Panc1 (cell line): ENCODE measurements around the gene CRB2. TPM values are rescaled to one million over a fixed set of nuclear protein-coding genes. Genes with fewer than 3 reads are reported as not detected.
"Not testable (repeated sequence)": the region's sequence is repeated elsewhere in the genome, so short reads cannot be mapped to it uniquely, and the experiment has no call there.

Experiments used
- ATAC-seq: fragments of 200-7000 bp; cut with Tn5 transposase; 2 replicates; pipeline ENCODE4 v1.9.1; 2020; ENCODE audit warnings: mild to moderate bottlenecking, moderate library complexity
- BruUV-seq: library from RNA; stranded (reverse); fragments of 400-500 nt; replicated peaks from 2 replicates; lab custom pipeline; 2021; lab: Mats Ljungman, UMichigan
- CTCF ChIA-PET: fragments of 300-600 bp; sonication (Branson Sonifier 250); formaldehyde crosslinking; loops from one replicate; lab custom pipeline; 2022; ENCODE audit warnings: antibody characterized with exemption; lab: Charles Lee
- POLR2A ChIA-PET: fragments of 300-600 bp; sonication (Branson Sonifier 250); formaldehyde crosslinking; loops from one replicate; lab custom pipeline; 2022; ENCODE audit warnings: antibody characterized with exemption; lab: Charles Lee
- DNase-seq: peaks from one replicate; pipeline ENCODE4 v3.0.0-alpha.2; 2010; ENCODE audit warnings: low read depth, low spot score
- H3K27ac ChIP-seq: 2 replicates; pipeline ENCODE4 v1.5.1; 2011; ENCODE audit warnings: mild to moderate bottlenecking, low read length, inconsistent platforms
- H3K27me3 ChIP-seq: fragments of 200-500 bp; sonication (Bioruptor generic); 2 replicates; pipeline ENCODE4 v1.6.0; 2014; ENCODE audit warnings: low read length, inconsistent platforms; ENCODE audit not compliant: control insufficient read depth, insufficient read depth
- H3K36me3 ChIP-seq: fragments of 200-500 bp; sonication (Bioruptor generic); 2 replicates; pipeline ENCODE4 v1.5.1; 2014; ENCODE audit warnings: inconsistent platforms, mild to moderate bottlenecking, low read length, moderate library complexity; ENCODE audit not compliant: control insufficient read depth, insufficient read depth
- H3K4me1 ChIP-seq: 2 replicates; pipeline ENCODE4 v1.5.1; 2011; ENCODE audit warnings: inconsistent platforms, mild to moderate bottlenecking, low read length, moderate library complexity; ENCODE audit not compliant: control insufficient read depth, insufficient read depth
- H3K4me3 ChIP-seq, 2 experiments: 2 replicates each; pipeline ENCODE4 v1.5.1; 2011 to 2012; ENCODE audit warnings: low read depth in 2 of 2, low read length in 2 of 2, mild to moderate bottlenecking in 2 of 2, inconsistent platforms in 1 of 2, moderate library complexity in 1 of 2
- H3K9me3 ChIP-seq: fragments of 200-500 bp; sonication (Bioruptor generic); 2 replicates; pipeline ENCODE4 v1.5.1; 2014; ENCODE audit warnings: low read depth, mild to moderate bottlenecking, inconsistent platforms, low read length, moderate library complexity; ENCODE audit not compliant: control insufficient read depth, insufficient read depth
- CTCF ChIP-seq: fragments of 450-650 bp; IDR thresholded peaks from 2 replicates; pipeline ENCODE4 v1.5.1; 2017; ENCODE audit warnings: mild to moderate bottlenecking
- POLR2AphosphoS5 ChIP-seq: IDR thresholded peaks from 2 replicates; pipeline ENCODE4 v1.6.1; 2012; ENCODE audit warnings: mild to moderate bottlenecking, low read depth, low read length, moderate library complexity
- REST ChIP-seq, 2 experiments: IDR thresholded peaks; 2 replicates each; pipeline ENCODE4 v1.6.1; 2011 to 2012; ENCODE audit warnings: low read depth in 2 of 2, control low read depth in 1 of 2, low read length in 1 of 2, mild to moderate bottlenecking in 1 of 2, moderate library complexity in 1 of 2; ENCODE audit not compliant: insufficient read depth in 1 of 2
- SIN3A ChIP-seq: IDR thresholded peaks from 2 replicates; pipeline ENCODE4 v1.6.1; 2012; ENCODE audit warnings: low read depth, mild to moderate bottlenecking, low read length, moderate library complexity, borderline replicate concordance; ENCODE audit not compliant: insufficient read depth
- TCF7L2 ChIP-seq: IDR thresholded peaks from 2 replicates; pipeline ENCODE4 v1.6.1; 2011; ENCODE audit warnings: mild to moderate bottlenecking, low read depth, low read length, inconsistent platforms
- in situ Hi-C: cut with HindIII; loops from 2 replicates; pipeline ENCODE4 v1.10.0; 2016; ENCODE audit warnings: low sequenced_read_pairs, low pct_unique_long_range_greater_than_20kb
- intact Hi-C: fragments of 100-400 bp; cut with micrococcal nuclease; formaldehyde crosslinking; loops from one replicate; pipeline ENCODE4 v1.10.0; 2022; ENCODE audit not compliant: unreplicated experiment
- total RNA-seq: library from RNA; stranded (reverse); gene quantifications from one replicate; pipeline ENCODE4 v1.2.1, GENCODE V29; 2021; ENCODE audit not compliant: unreplicated experiment

The CRB2 gene
- total RNA-seq, 1 experiment from 2014 or later: 0.05 TPM

GRCh38 chr9:123333058-123333669, 22.8 kb upstream of the CRB2 start:
- in situ Hi-C loops, DNase-seq, H3K9me3 ChIP-seq, BruUV-seq, H3K27ac ChIP-seq, intact Hi-C loops, H3K27me3 ChIP-seq, POLR2A ChIA-PET, H3K36me3 ChIP-seq, H3K4me3 ChIP-seq, CTCF ChIA-PET, ATAC-seq: not testable (repeated sequence)
- H3K4me1 ChIP-seq: peaks cover 10% of the 10 kb centered on the region

GRCh38 chr9:123334639-123335038, 21.4 kb upstream of the CRB2 start:
- BruUV-seq: no TSS peak
- H3K27me3 ChIP-seq: no peaks in the 10 kb centered on the region
- DNase-seq (no peak), ATAC-seq (no peak)
- intact Hi-C loops (no loop called here), in situ Hi-C loops (no loop called here)
- TF ChIP-seq CTCF (no peak), REST (IDR thresholded peaks at IDR 0.05; ENCODE audit: insufficient read depth in 1 of 2, low read depth in 2 of 2, low read length in 1 of 2) (no peak), SIN3A (no peak), POLR2AphosphoS5 (no peak), TCF7L2 (no peak)
- ChIA-PET CTCF (no interaction called here), POLR2A (no interaction called here)
- peaks cover 10% of the 10 kb centered on the region for H3K4me1 ChIP-seq
- no peak overlapping the region for H3K4me3 ChIP-seq
- no peak overlapping the region for H3K27ac ChIP-seq
- no peaks in the 10 kb centered on the region for H3K36me3 ChIP-seq
- H3K9me3 ChIP-seq: no peaks in the 10 kb centered on the region

GRCh38 chr9:123335193-123335985, 20.6 kb upstream of the CRB2 start:
- no peaks in the 10 kb centered on the region for H3K27me3 ChIP-seq
- ChIA-PET CTCF (no interaction called here), POLR2A (no interaction called here)
- no peak overlapping the region for H3K27ac ChIP-seq
- H3K4me3 ChIP-seq: no peak overlapping the region
- in situ Hi-C loops (no loop called here), intact Hi-C loops (no loop called here)
- BruUV-seq: no TSS peak
- ATAC-seq: peak; percentile 62
- H3K9me3 ChIP-seq: no peaks in the 10 kb centered on the region
- DNase-seq: no peak
- H3K36me3 ChIP-seq: no peaks in the 10 kb centered on the region
- TF ChIP-seq REST (IDR thresholded peaks at IDR 0.05; ENCODE audit: insufficient read depth in 1 of 2, low read depth in 2 of 2, low read length in 1 of 2) (no peak), CTCF (no peak), TCF7L2 (no peak)
- peaks cover 10% of the 10 kb centered on the region for H3K4me1 ChIP-seq
